ENCODE measurements around the gene CCDC68.

DNA sequence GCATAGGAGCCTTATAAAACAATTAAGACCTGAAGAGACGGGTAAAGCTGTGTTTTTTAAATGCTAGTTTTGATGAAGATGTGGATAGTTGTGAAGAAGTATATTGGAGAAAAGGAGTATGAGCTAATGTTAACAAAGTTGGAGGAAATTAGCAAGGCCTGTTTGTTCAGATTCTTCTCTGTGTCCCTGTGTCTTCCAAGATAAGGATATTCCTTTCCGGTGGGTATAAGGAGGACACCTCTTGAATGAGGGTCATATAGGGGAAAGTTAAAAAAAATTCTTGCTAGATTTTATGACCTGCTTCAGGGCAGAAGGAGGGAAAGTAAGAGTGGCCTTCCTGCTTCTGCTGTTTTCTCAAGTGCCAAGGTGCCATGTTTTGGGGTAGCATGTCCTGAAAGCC, 59.0 kb downstream of the CCDC68 start:
- TF ChIP-seq, protein P1, sequence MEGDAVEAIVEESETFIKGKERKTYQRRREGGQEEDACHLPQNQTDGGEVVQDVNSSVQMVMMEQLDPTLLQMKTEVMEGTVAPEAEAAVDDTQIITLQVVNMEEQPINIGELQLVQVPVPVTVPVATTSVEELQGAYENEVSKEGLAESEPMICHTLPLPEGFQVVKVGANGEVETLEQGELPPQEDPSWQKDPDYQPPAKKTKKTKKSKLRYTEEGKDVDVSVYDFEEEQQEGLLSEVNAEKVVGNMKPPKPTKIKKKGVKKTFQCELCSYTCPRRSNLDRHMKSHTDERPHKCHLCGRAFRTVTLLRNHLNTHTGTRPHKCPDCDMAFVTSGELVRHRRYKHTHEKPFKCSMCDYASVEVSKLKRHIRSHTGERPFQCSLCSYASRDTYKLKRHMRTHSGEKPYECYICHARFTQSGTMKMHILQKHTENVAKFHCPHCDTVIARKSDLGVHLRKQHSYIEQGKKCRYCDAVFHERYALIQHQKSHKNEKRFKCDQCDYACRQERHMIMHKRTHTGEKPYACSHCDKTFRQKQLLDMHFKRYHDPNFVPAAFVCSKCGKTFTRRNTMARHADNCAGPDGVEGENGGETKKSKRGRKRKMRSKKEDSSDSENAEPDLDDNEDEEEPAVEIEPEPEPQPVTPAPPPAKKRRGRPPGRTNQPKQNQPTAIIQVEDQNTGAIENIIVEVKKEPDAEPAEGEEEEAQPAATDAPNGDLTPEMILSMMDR (IDR thresholded peaks at IDR 0.05): no peak
- no peak for TF ChIP-seq POLR2A (IDR thresholded peaks at IDR 0.05)

Data from testis (tissue), 2 donors.